ENCODE data around the gene POPDC2. TPM values are rescaled to one million over a fixed set of nuclear protein-coding genes. Genes with fewer than 3 reads are reported as not detected.

The POPDC2 gene
- total RNA-seq, 1 experiment from 2014 or later, result 0.48 TPM

DNA sequence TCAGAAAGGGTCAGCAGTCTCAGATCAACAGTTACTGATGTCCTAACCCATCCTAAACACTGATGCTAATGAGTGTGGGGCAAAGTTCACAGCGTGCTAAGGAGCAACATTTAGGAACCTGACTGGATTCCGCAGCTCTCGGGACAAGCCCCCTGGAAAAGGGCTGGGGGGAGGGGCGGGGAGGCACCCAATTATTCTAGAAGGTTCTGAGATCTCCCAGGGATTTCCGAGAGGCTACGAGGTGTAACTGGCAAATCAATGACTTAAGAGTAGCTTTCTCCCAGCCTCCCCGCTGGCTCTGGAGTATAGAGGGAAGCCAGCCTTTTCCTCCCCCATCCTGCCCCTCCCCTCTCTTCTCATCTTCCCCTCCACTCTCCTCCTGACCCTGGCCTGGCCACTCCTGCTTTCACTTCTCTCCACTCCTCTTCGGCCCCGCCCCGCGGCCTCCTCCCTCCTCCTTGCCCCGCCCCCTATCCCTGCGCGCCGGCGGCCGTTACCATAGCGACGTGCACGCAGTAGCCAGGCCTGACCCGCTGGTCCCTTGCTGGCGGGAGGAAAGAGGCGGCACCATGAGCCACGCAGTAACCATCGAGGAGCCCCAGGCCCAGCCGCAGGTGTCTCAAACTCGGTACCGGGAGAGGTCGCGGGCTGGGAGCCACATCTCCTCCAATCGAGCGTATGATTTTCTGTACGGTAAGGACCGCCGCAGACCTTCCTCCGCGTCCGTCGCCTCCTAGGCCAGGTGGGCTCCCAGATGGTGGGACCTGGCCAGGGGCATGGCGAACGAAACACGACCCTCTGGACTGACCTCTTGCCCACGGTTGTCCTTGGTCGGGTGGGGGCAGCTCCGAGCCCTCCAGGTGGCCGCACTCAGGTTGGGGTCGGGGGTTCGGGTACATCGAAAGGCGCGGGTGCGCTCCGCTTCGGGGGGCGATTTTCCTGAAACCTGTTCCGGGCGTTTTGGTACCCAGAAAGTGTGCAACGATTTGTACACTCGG lies 42.4 kb upstream of the POPDC2 start, which contains the start of gene CFAP91:
Gene CFAP91, plus strand, starts transcription at position 493 of the 998 bp plus-strand sequence. Its CDS starts 77 bp downstream, at position 570.
- DNase-seq (ENCODE audit: low spot score) (peak; percentile 99), ATAC-seq (peak; percentile 99)
- H3K9me3 Mint-ChIP-seq, result peaks cover 3% of the 10 kb centered on the region; the same call in 1 of the 2 replicates
- no peaks in the 10 kb centered on the region for H3K36me3 Mint-ChIP-seq
- peak within 1 kb of the TSS; percentile 69 for H3K4me3 Mint-ChIP-seq
- ChIA-PET POLR2A (interaction anchor here (1.0 kb wide), 1 partner anchor 26 kb away, joined by 3 read pairs; the partner anchor contains the start of gene COX17), CTCF (interaction anchor here (1.0 kb wide), 1 partner anchor 12 kb away, joined by 3 read pairs; no protein-coding TSS in a partner anchor)
- H3K27ac Mint-ChIP-seq, result no peak within 1 kb of the TSS
- peaks cover 38% of the 10 kb centered on the region for H3K27me3 Mint-ChIP-seq (ENCODE audit: low read depth)
- H3K4me1 Mint-ChIP-seq, result peaks cover 13% of the 10 kb centered on the region
- TF ChIP-seq TEAD4 (CRISPR knock-in tag; IDR thresholded peaks at IDR 0.05), result no peak
- TF ChIP-seq, protein P1, sequence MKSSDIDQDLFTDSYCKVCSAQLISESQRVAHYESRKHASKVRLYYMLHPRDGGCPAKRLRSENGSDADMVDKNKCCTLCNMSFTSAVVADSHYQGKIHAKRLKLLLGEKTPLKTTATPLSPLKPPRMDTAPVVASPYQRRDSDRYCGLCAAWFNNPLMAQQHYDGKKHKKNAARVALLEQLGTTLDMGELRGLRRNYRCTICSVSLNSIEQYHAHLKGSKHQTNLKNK (CRISPR knock-in tag; IDR thresholded peaks at IDR 0.05), result no peak
- no peak for TF ChIP-seq MLX (CRISPR knock-in tag; IDR thresholded peaks at IDR 0.05)
- TF ChIP-seq ATF1 (CRISPR knock-in tag; IDR thresholded peaks at IDR 0.05), result no peak
- peak; percentile 11; the same call in 1 of the 2 replicates for TF ChIP-seq ZBTB21 (CRISPR knock-in tag; IDR thresholded peaks at IDR 0.05; ENCODE audit: borderline replicate concordance)
- TF ChIP-seq HMGA2 (CRISPR knock-in tag; IDR thresholded peaks at IDR 0.05), result no peak
- TF ChIP-seq, protein P2, sequence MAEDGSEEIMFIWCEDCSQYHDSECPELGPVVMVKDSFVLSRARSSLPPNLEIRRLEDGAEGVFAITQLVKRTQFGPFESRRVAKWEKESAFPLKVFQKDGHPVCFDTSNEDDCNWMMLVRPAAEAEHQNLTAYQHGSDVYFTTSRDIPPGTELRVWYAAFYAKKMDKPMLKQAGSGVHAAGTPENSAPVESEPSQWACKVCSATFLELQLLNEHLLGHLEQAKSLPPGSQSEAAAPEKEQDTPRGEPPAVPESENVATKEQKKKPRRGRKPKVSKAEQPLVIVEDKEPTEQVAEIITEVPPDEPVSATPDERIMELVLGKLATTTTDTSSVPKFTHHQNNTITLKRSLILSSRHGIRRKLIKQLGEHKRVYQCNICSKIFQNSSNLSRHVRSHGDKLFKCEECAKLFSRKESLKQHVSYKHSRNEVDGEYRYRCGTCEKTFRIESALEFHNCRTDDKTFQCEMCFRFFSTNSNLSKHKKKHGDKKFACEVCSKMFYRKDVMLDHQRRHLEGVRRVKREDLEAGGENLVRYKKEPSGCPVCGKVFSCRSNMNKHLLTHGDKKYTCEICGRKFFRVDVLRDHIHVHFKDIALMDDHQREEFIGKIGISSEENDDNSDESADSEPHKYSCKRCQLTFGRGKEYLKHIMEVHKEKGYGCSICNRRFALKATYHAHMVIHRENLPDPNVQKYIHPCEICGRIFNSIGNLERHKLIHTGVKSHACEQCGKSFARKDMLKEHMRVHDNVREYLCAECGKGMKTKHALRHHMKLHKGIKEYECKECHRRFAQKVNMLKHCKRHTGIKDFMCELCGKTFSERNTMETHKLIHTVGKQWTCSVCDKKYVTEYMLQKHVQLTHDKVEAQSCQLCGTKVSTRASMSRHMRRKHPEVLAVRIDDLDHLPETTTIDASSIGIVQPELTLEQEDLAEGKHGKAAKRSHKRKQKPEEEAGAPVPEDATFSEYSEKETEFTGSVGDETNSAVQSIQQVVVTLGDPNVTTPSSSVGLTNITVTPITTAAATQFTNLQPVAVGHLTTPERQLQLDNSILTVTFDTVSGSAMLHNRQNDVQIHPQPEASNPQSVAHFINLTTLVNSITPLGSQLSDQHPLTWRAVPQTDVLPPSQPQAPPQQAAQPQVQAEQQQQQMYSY (CRISPR knock-in tag; IDR thresholded peaks at IDR 0.05), result peak; percentile 97
- TF ChIP-seq TCF7 (CRISPR knock-in tag; IDR thresholded peaks at IDR 0.05; ENCODE audit: low read depth), result no peak
- no peak for TF ChIP-seq CREB1 (CRISPR knock-in tag; IDR thresholded peaks at IDR 0.05)
- peak; percentile 83 for TF ChIP-seq SP1 (CRISPR knock-in tag; conservative IDR thresholded peaks at IDR 0.05)
- TF ChIP-seq, protein P3, sequence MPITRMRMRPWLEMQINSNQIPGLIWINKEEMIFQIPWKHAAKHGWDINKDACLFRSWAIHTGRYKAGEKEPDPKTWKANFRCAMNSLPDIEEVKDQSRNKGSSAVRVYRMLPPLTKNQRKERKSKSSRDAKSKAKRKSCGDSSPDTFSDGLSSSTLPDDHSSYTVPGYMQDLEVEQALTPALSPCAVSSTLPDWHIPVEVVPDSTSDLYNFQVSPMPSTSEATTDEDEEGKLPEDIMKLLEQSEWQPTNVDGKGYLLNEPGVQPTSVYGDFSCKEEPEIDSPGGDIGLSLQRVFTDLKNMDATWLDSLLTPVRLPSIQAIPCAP (CRISPR knock-in tag; IDR thresholded peaks at IDR 0.05), result no peak
- no peak for TF ChIP-seq GRHL2 (CRISPR knock-in tag; IDR thresholded peaks at IDR 0.05; ENCODE audit: insufficient replicate concordance, severe bottlenecking)
- TF ChIP-seq, protein P4, sequence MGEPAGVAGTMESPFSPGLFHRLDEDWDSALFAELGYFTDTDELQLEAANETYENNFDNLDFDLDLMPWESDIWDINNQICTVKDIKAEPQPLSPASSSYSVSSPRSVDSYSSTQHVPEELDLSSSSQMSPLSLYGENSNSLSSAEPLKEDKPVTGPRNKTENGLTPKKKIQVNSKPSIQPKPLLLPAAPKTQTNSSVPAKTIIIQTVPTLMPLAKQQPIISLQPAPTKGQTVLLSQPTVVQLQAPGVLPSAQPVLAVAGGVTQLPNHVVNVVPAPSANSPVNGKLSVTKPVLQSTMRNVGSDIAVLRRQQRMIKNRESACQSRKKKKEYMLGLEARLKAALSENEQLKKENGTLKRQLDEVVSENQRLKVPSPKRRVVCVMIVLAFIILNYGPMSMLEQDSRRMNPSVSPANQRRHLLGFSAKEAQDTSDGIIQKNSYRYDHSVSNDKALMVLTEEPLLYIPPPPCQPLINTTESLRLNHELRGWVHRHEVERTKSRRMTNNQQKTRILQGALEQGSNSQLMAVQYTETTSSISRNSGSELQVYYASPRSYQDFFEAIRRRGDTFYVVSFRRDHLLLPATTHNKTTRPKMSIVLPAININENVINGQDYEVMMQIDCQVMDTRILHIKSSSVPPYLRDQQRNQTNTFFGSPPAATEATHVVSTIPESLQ (CRISPR knock-in tag; IDR thresholded peaks at IDR 0.05), result no peak
- TF ChIP-seq, protein P5, sequence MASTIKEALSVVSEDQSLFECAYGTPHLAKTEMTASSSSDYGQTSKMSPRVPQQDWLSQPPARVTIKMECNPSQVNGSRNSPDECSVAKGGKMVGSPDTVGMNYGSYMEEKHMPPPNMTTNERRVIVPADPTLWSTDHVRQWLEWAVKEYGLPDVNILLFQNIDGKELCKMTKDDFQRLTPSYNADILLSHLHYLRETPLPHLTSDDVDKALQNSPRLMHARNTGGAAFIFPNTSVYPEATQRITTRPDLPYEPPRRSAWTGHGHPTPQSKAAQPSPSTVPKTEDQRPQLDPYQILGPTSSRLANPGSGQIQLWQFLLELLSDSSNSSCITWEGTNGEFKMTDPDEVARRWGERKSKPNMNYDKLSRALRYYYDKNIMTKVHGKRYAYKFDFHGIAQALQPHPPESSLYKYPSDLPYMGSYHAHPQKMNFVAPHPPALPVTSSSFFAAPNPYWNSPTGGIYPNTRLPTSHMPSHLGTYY (CRISPR knock-in tag; IDR thresholded peaks at IDR 0.05), result no peak
- no peak for TF ChIP-seq ZNF671 (CRISPR knock-in tag; IDR thresholded peaks at IDR 0.05)
- no peak for TF ChIP-seq FOXJ3 (CRISPR knock-in tag; IDR thresholded peaks at IDR 0.05; ENCODE audit: borderline replicate concordance)
- TF ChIP-seq MXD4 (CRISPR knock-in tag; IDR thresholded peaks at IDR 0.05; ENCODE audit: borderline replicate concordance), result no peak
- no peak for TF ChIP-seq CTCF (IDR thresholded peaks at IDR 0.05)
- peak; percentile 52 for TF ChIP-seq ZNF423 (CRISPR knock-in tag; IDR thresholded peaks at IDR 0.05)
- TF ChIP-seq USF2 (CRISPR knock-in tag; IDR thresholded peaks at IDR 0.05), result peak; percentile 18; the same call in 1 of the 2 replicates
- TF ChIP-seq ATF3 (CRISPR knock-in tag; conservative IDR thresholded peaks at IDR 0.05), result no peak
